HG03039 (cell line): ENCODE data around the gene ZFYVE27.

Source experiments
- ATAC-seq: cut with Tn5 transposase; IDR thresholded peaks from one replicate; pipeline ENCODE4 v1.9.1; 2021; ENCODE audit warnings: mild to moderate bottlenecking, moderate library complexity; ENCODE audit not compliant: unreplicated experiment

ZFYVE27 gene

DNA sequence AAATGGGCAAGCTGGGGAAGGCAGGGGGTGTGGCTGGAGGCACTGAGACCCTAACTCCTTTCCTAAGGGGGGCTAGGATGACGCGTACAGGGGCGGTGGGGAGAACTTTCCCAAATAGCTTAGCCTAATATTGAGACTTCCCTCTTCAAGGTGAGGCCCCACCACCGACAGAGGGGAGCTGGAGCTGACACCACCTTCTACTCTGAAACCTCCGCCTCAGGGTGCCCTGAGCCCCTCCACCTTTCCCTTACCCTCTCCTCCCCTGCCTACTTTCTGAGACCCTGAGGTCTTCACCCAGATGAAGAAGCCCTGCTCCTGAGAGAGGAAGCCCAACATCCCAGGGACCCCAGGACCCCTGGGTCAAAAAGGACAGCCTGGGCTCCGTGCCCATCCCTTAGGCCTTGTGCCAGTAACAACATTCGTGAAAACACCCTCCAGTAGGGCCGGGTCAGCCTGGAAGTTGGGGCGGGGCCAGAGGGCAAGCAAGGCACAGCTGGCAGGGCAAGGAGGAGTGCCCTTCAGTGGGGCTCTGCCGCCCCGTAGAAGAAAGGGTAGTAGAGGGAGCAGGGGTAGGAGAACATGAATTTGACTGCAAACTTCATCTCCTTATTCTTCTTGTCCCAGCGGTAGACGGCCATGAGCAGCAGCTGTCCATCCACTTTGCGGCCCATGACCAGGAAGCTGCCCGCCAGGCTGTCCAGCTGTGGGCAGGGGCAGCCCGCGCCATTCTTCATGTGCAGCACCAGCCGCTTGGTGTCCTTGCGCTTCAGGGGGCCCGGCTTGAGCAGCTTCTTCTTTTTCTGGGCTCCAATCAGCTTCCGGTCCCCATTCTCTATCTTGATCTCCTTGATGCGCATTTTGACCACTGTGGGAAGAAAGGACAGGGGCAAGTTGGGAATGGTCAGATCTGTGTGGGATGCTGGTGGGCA lies 30.3 kb downstream of the ZFYVE27 start:
- no peak for ATAC-seq

- ATAC-seq: no peak
These were observed 31.7 kb downstream of the ZFYVE27 start for GRCh38 chr10:97768322-97769315.

DNA sequence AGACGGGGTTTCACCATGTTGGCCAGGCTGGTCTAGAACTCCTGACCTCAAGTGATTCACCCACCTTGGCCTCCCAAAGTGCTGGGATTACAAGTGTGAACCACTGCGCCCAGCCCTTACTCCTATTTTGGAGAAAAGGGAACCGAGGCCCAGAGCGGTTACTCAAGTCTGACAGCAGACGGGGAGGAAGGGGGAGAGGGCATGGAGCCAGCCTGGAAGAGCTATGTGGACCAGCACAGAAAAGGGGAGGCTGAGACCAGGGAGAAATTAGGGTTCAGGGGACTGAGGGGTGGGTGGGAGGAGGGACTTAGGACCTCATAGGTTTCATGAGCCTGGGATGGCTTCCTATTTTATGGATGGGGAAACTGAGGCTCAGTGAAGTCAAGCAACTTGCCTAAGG lies 33.3 kb downstream of the ZFYVE27 start:
- ATAC-seq: no peak

DNA sequence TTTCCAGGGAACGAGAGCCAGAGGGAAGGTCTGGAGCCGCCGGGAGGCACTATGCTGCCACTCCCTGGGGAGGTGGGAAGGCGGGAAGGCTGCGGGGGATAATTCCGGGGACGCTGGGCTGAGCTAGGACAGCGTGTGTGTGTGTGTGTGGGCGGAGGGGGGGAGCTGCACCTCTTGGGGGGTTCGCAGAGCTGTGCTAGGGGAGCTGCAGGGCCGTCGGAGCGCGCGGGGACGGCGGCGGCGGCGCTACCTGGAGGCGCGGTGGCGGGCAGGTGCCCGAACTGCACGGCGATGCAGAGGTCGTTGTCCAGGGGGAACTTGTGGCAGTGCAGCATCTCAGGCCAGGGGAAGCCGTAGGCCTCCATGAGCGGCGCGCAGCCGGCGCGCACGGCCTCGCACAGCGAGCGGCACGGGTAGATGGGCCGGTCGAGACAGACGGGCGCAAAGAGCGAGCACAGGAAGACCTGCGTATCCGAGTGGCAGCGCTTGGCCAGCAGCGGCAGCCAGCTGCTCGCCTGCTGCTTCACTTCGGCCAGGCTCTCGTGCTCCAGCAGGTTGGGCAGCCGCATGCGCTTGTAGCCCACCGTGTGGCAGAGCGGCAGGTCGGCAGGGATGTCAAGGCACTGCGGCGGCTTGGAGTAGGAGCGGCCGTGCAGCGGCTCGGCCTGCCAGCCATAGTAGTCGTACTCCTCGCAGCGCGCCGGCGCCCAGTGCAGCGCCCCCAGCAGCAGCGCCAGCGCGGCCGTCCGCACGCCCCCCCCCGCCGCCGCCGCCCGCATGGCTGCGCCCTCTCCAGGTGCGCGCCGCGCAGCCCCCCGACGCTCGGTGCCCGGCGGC lies 34.3 kb downstream of the ZFYVE27 start:
- no peak for ATAC-seq

DNA sequence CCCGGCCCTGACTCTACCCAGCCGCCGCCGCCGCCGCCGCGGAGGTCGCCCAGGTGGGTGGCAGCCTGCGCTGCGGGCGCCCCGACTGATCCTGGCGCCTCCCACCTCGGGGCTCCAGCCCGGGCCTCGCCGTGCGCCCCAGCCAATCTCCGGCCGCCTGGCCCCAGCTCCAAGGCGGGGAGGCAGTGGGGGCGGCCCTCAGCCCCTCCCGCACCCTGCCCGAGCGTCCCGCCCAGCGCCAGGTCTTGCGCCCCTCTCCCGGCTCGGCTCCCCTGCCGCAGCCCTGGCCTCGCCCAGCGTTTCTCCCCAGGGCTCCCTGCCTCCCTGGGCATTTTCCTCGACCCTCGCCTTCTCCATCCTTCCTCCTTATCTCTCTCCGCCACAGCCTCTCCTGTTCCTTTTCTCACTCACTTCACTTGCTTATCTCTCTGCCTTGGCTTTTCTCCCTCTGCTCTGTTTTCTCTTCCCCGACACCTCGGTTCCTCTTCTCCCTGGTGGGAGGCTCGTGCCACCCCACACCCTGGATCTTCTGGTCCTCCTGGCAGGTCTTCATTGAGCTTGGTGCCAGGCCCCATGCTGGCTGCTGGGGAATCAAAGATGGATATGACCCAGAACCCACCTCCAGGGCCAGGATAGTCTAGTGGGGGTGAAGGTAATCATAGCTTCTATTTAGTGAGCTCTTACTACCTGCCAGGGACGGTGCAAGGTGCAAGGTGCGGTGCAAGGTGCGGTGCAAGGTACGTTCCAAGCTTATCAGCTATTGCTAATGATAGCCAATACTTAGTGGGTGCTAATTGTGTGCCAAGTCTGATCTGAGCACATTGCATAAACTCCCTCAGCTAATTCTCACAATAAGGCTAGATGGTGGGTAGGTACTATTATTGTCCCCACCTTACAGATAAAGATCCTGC lies 35.2 kb downstream of the ZFYVE27 start, which contains the start of gene SFRP5:
SFRP5 (minus strand) TSS at position 87 of the 911 bp plus-strand sequence. CDS start 166 bp downstream, outside the sequence.
- ATAC-seq: no peak

GRCh38 chr10:97773096-97773495 lies 36.2 kb downstream of the ZFYVE27 start:
- no peak for ATAC-seq

DNA sequence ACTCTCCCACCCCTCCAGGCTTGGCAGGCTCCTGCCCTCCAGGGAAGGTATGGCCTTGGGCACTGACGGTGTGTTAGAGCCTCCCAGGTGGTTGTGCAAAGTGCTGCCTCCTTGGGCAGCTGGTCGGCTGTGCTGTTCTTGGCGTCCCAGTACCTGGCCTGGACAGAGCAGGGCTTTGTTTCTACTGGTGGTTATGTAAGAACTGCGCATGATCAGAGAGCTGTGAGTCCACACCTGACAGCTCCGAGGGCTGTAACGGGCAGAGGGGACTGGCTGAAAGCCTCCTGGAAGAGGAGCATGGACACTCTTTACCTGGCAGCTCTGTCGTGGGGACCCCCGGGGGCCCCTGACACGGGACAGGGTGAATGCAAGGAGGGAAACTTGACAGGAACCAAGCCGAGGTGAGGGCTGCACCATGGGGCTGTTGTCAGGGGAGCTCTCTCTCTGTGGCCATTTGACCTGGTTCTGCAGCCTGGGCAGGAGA lies 37.9 kb downstream of the ZFYVE27 start:
- ATAC-seq: no peak

GRCh38 chr10:97777143-97777542 lies 40.2 kb downstream of the ZFYVE27 start:
- no peak for ATAC-seq

DNA sequence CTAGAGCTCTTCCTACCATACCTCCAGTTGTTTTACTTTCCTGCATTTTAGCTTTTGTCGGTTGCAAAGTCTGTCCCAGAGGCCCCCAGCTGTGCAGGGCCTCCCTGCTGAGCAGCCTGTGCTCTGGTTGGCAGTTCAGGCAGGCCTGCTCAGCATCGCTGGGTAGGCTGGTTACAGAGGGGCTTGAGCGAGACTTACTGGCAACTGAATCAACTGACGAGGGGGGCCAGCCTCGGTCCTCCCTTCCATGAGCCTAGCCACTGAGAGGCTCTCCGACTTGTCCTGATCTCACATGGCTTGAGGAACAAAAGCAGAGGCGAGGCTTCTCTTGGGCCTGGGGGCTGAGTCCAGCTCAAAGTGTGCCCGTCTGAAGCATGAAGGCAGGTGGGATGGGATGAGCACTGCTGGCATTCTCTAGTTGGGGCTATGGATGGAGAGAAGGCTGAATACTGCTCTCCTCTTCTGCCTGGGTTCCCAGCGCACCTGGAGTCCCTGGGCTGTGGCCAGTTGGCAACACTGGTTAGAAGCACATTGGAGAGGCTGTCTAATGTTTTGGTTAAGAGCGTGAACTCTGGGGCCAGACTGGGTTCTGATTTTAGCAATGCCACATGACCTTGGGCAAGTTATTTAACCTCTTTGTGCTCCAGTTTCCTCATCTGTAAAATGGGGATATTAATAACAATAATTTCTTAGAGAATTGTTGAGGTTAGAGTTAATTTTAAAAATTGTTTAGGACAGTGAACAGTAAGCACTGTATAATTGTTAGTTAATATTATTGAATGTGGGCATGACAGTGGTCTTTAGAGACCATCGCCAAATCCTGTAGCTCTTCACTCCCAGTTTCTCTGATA lies 41.7 kb downstream of the ZFYVE27 start:
- no peak for ATAC-seq

DNA sequence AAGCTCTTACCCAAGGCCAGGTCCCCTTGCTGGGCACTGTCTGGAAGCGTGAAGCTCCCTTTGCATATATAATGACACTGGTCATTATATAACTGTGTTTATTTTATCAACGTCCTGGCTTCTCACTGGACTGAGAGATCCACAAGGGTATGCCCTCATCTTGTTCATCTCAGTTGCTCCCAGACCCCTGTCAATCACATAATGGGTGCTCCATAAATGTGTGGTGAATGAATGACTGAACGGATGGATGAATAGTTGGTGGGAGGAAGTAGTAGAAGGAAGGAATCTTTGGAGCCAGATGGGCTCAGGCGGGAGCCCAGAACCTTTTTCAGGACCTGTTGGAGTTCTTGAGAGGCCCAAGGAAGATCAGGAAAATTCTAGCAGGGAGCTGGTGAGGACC lies 42.6 kb downstream of the ZFYVE27 start:
- no peak for ATAC-seq

DNA sequence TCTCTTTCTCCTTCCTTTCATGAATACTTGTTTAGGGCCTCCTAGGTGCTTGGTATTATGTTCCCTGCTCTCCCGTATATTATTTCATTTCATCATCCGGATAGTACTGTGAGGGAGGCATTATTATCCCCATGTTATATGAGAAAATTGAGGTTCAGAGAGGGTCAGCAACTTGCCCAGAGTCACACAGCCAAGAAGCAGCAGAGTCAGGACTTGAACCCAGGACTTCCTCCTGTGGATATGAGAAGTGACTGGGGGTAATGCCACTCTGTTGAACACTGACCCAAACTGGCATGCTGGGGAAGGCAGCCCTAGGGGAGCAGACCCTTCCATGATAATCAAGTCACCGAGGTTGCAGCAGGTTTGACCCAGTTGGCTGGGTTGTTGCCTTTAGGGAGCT lies 43.0 kb downstream of the ZFYVE27 start:
- no peak for ATAC-seq

DNA sequence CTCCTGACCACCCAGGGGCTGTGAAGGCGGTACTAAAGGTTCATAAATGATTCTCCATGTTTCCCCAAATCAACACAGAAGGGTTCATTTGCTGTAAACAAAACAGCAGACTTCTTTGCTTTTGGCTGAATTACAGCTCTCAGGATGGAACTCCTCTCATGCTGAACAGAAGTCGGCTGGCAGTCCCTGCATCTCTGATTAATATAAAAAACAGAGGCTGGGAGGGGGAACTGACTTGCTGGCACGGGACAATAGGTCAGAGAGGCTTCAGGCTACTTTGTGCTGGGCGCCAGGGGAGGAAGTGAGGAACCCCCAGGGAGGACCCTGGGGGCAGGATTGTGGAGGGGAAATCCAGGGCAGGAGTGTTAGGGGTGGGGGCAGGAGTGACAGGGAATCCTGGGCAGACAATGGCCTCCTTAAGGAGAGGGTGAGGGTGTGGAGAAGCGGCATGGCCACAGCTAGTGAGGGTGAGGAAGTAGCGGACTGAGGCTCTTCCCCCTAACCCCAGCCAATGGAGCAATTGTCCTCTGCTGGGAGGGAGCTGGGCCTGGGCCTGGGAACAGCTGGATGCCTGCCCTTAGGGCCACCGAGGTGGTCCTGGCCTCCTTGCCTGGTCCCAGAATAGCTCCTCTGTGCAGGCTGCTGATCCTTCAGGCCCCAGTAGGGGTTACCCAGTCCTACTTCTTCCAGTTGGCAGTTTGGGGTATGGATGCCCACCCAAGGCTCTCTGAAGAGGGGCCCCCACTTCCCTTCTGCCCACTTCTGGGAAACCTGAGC lies 44.1 kb downstream of the ZFYVE27 start:
- no peak for ATAC-seq

DNA sequence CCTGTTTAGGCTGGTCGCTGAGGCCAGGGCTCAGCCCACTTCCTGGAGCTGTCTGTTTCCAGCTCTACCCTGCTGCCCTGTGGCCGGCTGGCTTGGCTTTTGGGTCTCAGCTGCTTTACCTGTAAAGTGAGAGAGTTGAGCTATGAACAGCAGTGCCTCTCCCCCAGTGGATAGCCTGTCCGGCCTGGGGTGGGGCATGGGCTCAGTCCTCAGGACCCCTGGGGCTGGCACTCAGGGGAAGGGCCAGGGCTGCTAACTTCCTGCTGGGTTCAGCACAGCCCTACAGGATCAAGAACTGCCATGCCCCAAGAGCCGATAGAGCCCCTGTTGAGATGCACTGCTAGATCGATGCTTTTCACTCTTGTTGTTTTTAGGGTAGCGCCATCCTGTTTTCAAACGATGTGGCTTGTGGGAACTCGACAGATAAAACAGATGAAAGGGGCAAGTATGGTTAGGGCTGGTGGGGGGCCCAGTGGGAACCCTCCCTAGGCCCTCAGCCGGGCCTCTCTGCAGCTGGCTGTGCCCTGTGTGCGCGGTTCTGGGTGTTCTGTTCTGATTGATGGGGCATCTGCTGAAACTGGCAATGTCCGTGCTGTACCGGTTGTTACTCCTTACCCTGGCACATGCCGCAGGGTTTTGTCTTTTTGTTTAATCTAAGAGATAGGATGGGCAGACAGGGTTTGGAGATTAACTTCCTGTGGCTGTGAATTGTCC lies 44.8 kb downstream of the ZFYVE27 start:
- no peak for ATAC-seq

- no peak for ATAC-seq
These were observed 45.7 kb downstream of the ZFYVE27 start for GRCh38 chr10:97782455-97783228.

GRCh38 chr10:97784200-97784810 lies 47.4 kb downstream of the ZFYVE27 start:
- ATAC-seq: no peak

DNA sequence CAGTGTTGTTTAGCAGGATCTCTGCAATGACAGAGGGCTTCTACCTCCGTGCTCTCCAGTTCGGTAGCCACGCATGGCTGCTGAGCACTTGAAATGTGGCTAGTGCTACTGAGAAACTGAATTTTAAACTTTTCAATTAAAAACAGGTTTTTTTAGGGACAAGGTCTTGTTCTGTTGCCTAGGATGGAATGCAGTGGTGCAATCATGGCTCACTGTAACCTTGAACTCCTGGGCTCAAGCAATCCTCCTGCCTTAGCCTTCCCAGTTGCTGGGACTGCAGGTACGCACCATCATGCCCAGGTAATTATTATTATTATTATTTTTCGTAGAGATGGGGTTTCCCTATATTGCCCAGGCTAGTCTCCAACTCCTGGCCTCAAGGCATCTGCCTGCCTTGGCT lies 48.3 kb downstream of the ZFYVE27 start:
- no peak for ATAC-seq
